A549 (cell line): ENCODE measurements around the gene GFER. TPM values are rescaled to one million over a fixed set of nuclear protein-coding genes. Genes with fewer than 3 reads are reported as not detected.
A peak's percentile ranks its signal among the peaks of the same experiment; 100 is the strongest.

ENCODE experiments used
- ATAC-seq, 2 experiments: fragments of 200-7000 bp in 1 of 2; fragments of >200 bp in 1 of 2; cut with Nextera tagmentation in 1 of 2; cut with Tn5 transposase in 1 of 2; 3 replicates each; pipeline versions ENCODE4 v1.8.0 to v1.9.1; 2018 to 2020; ENCODE audit warnings: mild to moderate bottlenecking in 1 of 2, moderate library complexity in 1 of 2
- CTCF ChIA-PET: fragments of 300-600 bp; sonication (Branson Sonifier 250); formaldehyde crosslinking; extraction: SDS; loops from one replicate; lab custom pipeline; 2021; ENCODE audit warnings: antibody characterized with exemption, inconsistent platforms; lab: Yijun Ruan, JAX
- POLR2A ChIA-PET: fragments of 350-600 bp; formaldehyde crosslinking; extraction: SDS; loops from one replicate; lab custom pipeline; 2021; ENCODE audit warnings: antibody characterized with exemption, inconsistent platforms; lab: Yijun Ruan, JAX
- DNase-seq, 2 experiments: peaks; one replicate each; pipeline versions ENCODE4 v3.0.0 to v3.0.0-alpha.2; 2011 to 2016; ENCODE audit warnings: low read depth in 1 of 2, low spot score in 1 of 2
- FAIRE-seq: peaks from 2 replicates; lab custom pipeline; 2011; peaks lifted over from hg19 to GRCh38; lab: Jason Lieb, UNC
- H3K27ac ChIP-seq, 2 experiments: fragments of >200 bp; sonication (Bioruptor Twin); formaldehyde crosslinking; 3 replicates each; pipeline ENCODE4 v1.5.1; 2016 to 2017
- H3K4me1 ChIP-seq: fragments of >200 bp; sonication (Bioruptor Twin); formaldehyde crosslinking; 3 replicates; pipeline ENCODE4 v1.6.1; 2016
- H3K4me2 ChIP-seq: fragments of >200 bp; sonication (Bioruptor Twin); formaldehyde crosslinking; 3 replicates; pipeline ENCODE4 v1.6.1; 2016
- H3K4me3 ChIP-seq: fragments of >200 bp; sonication (Bioruptor Twin); formaldehyde crosslinking; 3 replicates; pipeline ENCODE4 v1.5.1; 2016
- H3K9me3 ChIP-seq: fragments of >200 bp; sonication (Bioruptor Twin); formaldehyde crosslinking; 3 replicates; pipeline ENCODE4 v1.6.1; 2016
- CHD2 ChIP-seq: fragments of 150-350 bp; IDR thresholded peaks from 2 replicates; pipeline ENCODE4 v1.6.1; 2014; ENCODE audit warnings: low read length; ENCODE audit not compliant: partially characterized antibody
- CTCF ChIP-seq: fragments of >200 bp; sonication (Bioruptor Twin); formaldehyde crosslinking; IDR thresholded peaks from 3 replicates; pipeline ENCODE4 v1.5.1; 2016
- EHMT2 ChIP-seq: fragments of 200-600 bp; sonication (generic); IDR thresholded peaks from 2 replicates; pipeline ENCODE4 v1.6.1; 2016; ENCODE audit warnings: antibody characterized with exemption, low read depth, mild to moderate bottlenecking, moderate library complexity
- ELK1 ChIP-seq: fragments of 150-350 bp; IDR thresholded peaks from 2 replicates; pipeline ENCODE4 v1.6.1; 2014; ENCODE audit warnings: low read depth, mild to moderate bottlenecking, low read length
- EP300 ChIP-seq, 2 experiments: fragments of >200 bp; sonication (Bioruptor Twin); formaldehyde crosslinking; IDR thresholded peaks; 2 replicates in 1 of 2; 3 replicates in 1 of 2; pipeline ENCODE4 v1.6.1; 2016 to 2017
- FOXS1 ChIP-seq: fragments of 250-450 bp; sonication (Bioruptor Pico); IDR thresholded peaks from 2 replicates; pipeline ENCODE4 v1.5.0; 2020; ENCODE audit warnings: mild to moderate bottlenecking, moderate library complexity
- GATA3 ChIP-seq: IDR thresholded peaks from 2 replicates; pipeline ENCODE4 v1.6.1; 2012; ENCODE audit warnings: borderline replicate concordance
- HDAC2 ChIP-seq: fragments of 200-600 bp; sonication (generic); IDR thresholded peaks from 2 replicates; pipeline ENCODE4 v1.6.1; 2016
- MYC ChIP-seq: IDR thresholded peaks from 2 replicates; pipeline ENCODE4 v1.6.1; 2012; ENCODE audit warnings: mild to moderate bottlenecking, inconsistent platforms, low read length, improper control_type of control experiment, borderline replicate concordance
- NFE2L2 ChIP-seq: fragments of 150-350 bp; conservative IDR thresholded peaks from 2 replicates; pipeline ENCODE4 v1.6.1; 2014; ENCODE audit warnings: low read length
- NPAS2 ChIP-seq: fragments of 250-450 bp; sonication (Bioruptor Pico); IDR thresholded peaks from 2 replicates; pipeline ENCODE4 v1.8.0; 2022; ENCODE audit warnings: mild to moderate bottlenecking, moderate library complexity, borderline replicate concordance
- POLR2A ChIP-seq: IDR thresholded peaks from 2 replicates; pipeline ENCODE4 v1.6.1; 2012; ENCODE audit warnings: mild to moderate bottlenecking, low read length
- POLR2AphosphoS2 ChIP-seq: conservative IDR thresholded peaks from 2 replicates; pipeline ENCODE4 v1.6.1; 2012; ENCODE audit warnings: low read length, improper control_type of control experiment, inconsistent platforms
- RAD21 ChIP-seq, 2 experiments: fragments of >200 bp in 1 of 2; sonication (Bioruptor Twin) in 1 of 2; formaldehyde crosslinking in 1 of 2; IDR thresholded peaks in 1 of 2; conservative IDR thresholded peaks in 1 of 2; 2 replicates in 1 of 2; 3 replicates in 1 of 2; pipeline ENCODE4 v1.6.1; 2012 to 2018; ENCODE audit warnings: inconsistent platforms in 1 of 2
- RARB ChIP-seq: fragments of 250-450 bp; sonication (Bioruptor Pico); IDR thresholded peaks from 2 replicates; pipeline ENCODE4 v1.8.0; 2021; ENCODE audit warnings: mild to moderate bottlenecking, moderate library complexity
- RCOR1 ChIP-seq: fragments of 150-350 bp; IDR thresholded peaks from 2 replicates; pipeline ENCODE4 v1.6.1; 2014; ENCODE audit warnings: antibody characterized with exemption, low read length, low read depth
- RNF2 ChIP-seq: fragments of 200-600 bp; sonication (generic); IDR thresholded peaks from 2 replicates; pipeline ENCODE4 v1.6.1; 2016; ENCODE audit warnings: low read depth, mild to moderate bottlenecking, antibody characterized with exemption, moderate library complexity, borderline replicate concordance
- TFCP2L1 ChIP-seq: fragments of 250-450 bp; sonication (Bioruptor Pico); IDR thresholded peaks from 2 replicates; pipeline ENCODE4 v1.5.0; 2021; ENCODE audit warnings: mild to moderate bottlenecking
- USF2 ChIP-seq: fragments of 450-650 bp; IDR thresholded peaks from 2 replicates; pipeline ENCODE4 v1.6.1; 2014; ENCODE audit warnings: antibody characterized with exemption
- ZNF302 ChIP-seq: fragments of 250-450 bp; sonication (Bioruptor Pico); IDR thresholded peaks from 2 replicates; pipeline ENCODE4 v1.9.0; 2021; ENCODE audit warnings: inconsistent platforms, mild to moderate bottlenecking, moderate library complexity
- ZSCAN20 ChIP-seq: fragments of 250-450 bp; sonication (Bioruptor Pico); IDR thresholded peaks from 2 replicates; pipeline ENCODE4 v1.8.0; 2022; ENCODE audit warnings: mild to moderate bottlenecking, moderate library complexity
- WGBS: methylation state at CpG from one replicate; pipeline ENCODE4 v1.1.6; 2017; ENCODE audit errors: missing lambda C conversion rate; 5-methylcytosine and 5-hydroxymethylcytosine counted together
- polyA plus RNA-seq, 4 experiments: library from polyadenylated mRNA; depleted of rRNA in 3 of 4; stranded (reverse); fragments of >200 nt; fragmentation: RNase III in 1 of 4; extraction: RNeasy Plus Mini Kit Qiagen cat#74134 plus additional on column Dnase treatment in 1 of 4; gene quantifications; 2 replicates in 3 of 4; 3 replicates in 1 of 4; pipeline ENCODE4 v1.2.3, GENCODE V29; 2011 to 2017

The GFER gene
- polyA plus RNA-seq, 2 of the 4 experiments (the other 2 are of a cell fraction): 12.9 to 33.9 TPM

- no peak within 1 kb of the TSS for H3K4me2 ChIP-seq
- no peak for ATAC-seq
- H3K9me3 ChIP-seq: no peaks in the 10 kb centered on the region
- TF ChIP-seq USF2 (no peak), CHD2 (no peak), POLR2AphosphoS2 (no peak)
- WGBS: 84% methylated on average over 17 of the region's 33 CpGs
- no peak within 1 kb of the TSS for H3K4me3 ChIP-seq
- peak within 1 kb of the TSS in 1 of 2 experiments; percentile 36; a peak in 1 of 6 replicates for H3K27ac ChIP-seq
- FAIRE-seq: no peak
- CTCF ChIA-PET: interaction anchor here (1.4 to 2.4 kb wide), 3 partner anchors 16 to 121 kb away, joined by 3 to 17 read pairs (median 11); no protein-coding TSS in a partner anchor
- POLR2A ChIA-PET: interaction anchor here (1.3 kb wide), 1 partner anchor 136 kb away, joined by 3 read pairs; the partner anchor contains the start of gene TRAF7
- H3K4me1 ChIP-seq: peaks cover 44% of the 10 kb centered on the region
- no peak for DNase-seq
These were observed 35.5 kb downstream of the GFER start, which contains the start of gene NPW for GRCh38 chr16:2019518-2019920. NPW (plus strand) TSS chr16:2019785.

GRCh38 chr16:2019921-2020831 is 36.2 kb downstream of the GFER start:
- no peaks in the 10 kb centered on the region for H3K9me3 ChIP-seq
- ATAC-seq (no peak), DNase-seq (no peak), FAIRE-seq (no peak)
- no peak overlapping the region for H3K4me3 ChIP-seq
- no peak overlapping the region for H3K27ac ChIP-seq
- WGBS: 92% methylated on average over 89 of the region's 96 CpGs
- peaks cover 37% of the 10 kb centered on the region for H3K4me1 ChIP-seq
- no peak for TF ChIP-seq FOXS1 (CRISPR knock-in tag)
- no peak for TF ChIP-seq RNF2
- TF ChIP-seq RAD21 (conservative IDR thresholded peaks at IDR 0.05 in 1 of 2, IDR thresholded peaks at IDR 0.05 in 1 of 2): no peak
- no peak for TF ChIP-seq HDAC2
- no peak for TF ChIP-seq EHMT2
- no peak for TF ChIP-seq EP300 (IDR thresholded peaks at IDR 0.05)
- TF ChIP-seq RCOR1: no peak
- no peak for TF ChIP-seq ZNF302 (CRISPR knock-in tag)
- TF ChIP-seq NFE2L2: no peak
- no peak for TF ChIP-seq TFCP2L1
- TF ChIP-seq POLR2A: no peak
- no peak for TF ChIP-seq CTCF
- TF ChIP-seq MYC: no peak
- TF ChIP-seq NPAS2 (CRISPR knock-in tag): no peak
- no peak for TF ChIP-seq GATA3
- TF ChIP-seq ZSCAN20 (CRISPR knock-in tag): no peak
- TF ChIP-seq RARB (CRISPR knock-in tag): no peak
- TF ChIP-seq ELK1: no peak
- ChIA-PET POLR2A (interaction anchor here (1.3 kb wide), 1 partner anchor 135 kb away, joined by 3 read pairs; the partner anchor contains the start of gene TRAF7), CTCF (interaction anchor here (1.4 to 5.1 kb wide), 5 partner anchors 16 to 121 kb away, joined by 3 to 37 read pairs (median 17); no protein-coding TSS in a partner anchor)
- no peak overlapping the region for H3K4me2 ChIP-seq
